GM19395 (cell line): ENCODE data around the gene ZNF445.
"Not testable (repeated sequence)": the region's sequence is repeated elsewhere in the genome, so short reads cannot be mapped to it uniquely, and the experiment has no call there.

Experiments
- ATAC-seq: cut with Tn5 transposase; IDR thresholded peaks from one replicate; pipeline ENCODE4 v1.9.1; 2021; ENCODE audit warnings: mild to moderate bottlenecking, moderate library complexity; ENCODE audit not compliant: unreplicated experiment

ZNF445 gene

DNA sequence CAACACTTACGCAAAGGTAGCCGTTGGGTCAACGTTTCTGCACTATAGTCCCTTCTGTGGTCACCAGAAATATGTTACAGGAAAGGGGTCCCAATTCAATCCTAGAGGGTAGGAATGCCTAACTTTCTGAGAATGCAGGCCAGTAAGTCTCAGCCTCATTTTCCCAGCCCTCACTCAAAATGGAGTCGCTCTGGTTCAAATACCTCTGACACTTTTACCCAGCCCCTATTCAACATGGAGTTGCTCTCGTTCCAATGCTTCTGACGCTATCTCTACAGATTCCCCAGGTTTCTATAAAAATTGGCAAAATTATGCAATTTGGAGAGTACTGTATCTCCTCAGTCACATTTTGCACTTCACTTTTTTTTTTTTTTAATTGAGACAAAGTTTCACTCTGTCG is 39.7 kb downstream of the ZNF445 start:
- no peak for ATAC-seq

- ATAC-seq, result no peak
Observed at GRCh38 chr3:44436181-44436580, 41.3 kb downstream of the ZNF445 start.

- no peak for ATAC-seq
Observed at GRCh38 chr3:44434834-44435510, 42.5 kb downstream of the ZNF445 start.

DNA sequence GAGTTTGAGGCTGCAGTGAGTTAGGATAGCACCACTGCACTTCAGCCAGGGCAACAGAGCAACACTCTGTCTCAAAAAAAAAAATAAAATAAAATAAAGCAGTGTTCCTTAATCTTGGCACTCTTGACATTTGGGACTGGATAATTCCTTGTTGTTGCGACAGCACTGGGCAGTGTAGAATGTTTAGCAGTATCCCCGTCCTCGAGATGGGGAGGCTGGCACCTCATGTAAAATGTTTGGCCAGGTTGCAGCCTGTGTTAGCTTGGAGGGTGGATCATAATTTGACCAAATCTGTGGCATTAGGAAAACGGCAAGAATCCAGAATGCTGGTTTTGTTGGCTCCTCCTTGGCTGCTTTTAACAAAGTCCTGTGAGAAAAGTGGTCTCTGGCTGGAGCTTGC is 47.0 kb downstream of the ZNF445 start:
- no peak for ATAC-seq

- ATAC-seq, result no peak
Observed at GRCh38 chr3:44429459-44429858, 48.0 kb downstream of the ZNF445 start.

GRCh38 chr3:44428910-44429309 is 48.6 kb downstream of the ZNF445 start:
- ATAC-seq, result no peak

- no peak for ATAC-seq
Observed at GRCh38 chr3:44427683-44428082, 49.8 kb downstream of the ZNF445 start.

GRCh38 chr3:44424758-44425157 is 52.7 kb downstream of the ZNF445 start:
- no peak for ATAC-seq

- no peak for ATAC-seq
Observed at GRCh38 chr3:44421280-44421679, 56.2 kb downstream of the ZNF445 start.

GRCh38 chr3:44420676-44421075 is 56.8 kb downstream of the ZNF445 start:
- ATAC-seq, result no peak

DNA sequence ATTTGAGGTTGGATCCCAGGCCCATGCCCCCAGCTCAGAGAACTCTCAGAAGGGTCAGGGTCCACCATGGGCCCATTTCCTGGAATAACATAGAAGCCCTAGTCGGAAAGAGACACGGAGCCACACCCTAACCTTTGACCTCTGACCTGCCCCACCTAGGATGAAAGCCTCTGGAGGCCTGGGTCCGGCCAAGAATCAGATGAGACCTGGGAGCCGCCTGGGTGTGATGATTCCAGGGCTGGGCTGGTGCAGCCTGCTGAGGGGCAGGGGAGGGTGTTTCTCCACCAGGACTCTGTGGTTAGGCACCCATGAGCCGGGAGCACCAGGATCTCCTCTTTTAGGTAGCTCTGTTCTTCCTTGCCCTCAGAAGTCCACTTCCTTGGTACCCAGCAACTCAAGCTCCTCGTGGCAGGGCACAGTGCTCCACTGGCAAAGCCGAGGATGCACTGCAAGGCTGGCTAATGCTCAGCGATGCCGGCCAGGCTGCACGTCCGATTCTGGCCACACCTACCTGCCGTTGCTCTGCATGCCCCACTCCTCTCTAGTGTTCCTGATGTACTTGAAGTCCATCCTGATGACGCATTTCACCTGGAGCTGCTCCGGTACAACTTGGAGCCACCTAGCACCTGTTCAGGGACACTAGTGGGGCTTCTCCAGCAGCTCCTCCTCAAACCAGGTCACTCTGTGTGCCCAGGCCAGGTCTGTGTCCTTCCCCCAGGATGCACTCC is 57.4 kb downstream of the ZNF445 start:
- ATAC-seq, result no peak

DNA sequence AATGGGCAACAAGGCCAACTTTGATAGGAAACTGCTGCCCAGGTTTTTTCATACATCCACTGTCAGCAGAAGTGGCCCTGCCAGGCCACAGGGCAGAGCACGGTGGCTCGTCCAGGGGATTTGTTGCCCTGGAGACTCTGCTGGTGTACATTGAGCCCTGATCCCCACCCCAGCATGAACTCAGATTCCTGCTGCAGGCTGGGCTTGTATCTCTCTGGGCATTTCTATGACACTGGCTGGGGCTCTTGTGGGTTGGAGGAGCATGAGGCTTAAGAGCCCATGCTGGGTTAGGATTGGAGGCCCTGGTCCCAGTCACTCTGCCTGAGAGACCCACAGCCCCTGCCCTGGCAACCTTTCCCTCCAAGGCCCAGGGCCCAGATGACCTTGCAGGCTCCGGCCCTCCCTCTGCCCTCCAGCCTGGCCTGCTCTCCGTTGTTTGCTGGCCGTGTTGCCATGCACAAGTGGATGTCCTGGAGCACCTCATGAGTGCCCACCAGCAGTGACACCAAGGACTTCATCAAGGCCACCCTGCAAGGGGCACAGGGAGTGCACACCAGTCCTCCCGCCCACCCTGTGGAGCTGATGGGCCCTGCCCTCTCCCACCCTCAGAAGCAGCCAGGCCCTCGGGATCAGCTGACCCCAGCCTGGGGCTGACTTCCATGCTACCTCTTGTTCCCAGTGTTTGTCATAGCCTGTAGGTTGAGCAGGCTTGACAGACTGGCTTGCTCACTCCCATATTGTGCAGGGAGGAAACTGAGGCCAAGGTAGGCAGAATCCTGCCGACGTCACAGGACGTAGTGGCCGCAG is 58.2 kb downstream of the ZNF445 start:
- no peak for ATAC-seq

GRCh38 chr3:44418549-44418948 is 58.9 kb downstream of the ZNF445 start:
- no peak for ATAC-seq

GRCh38 chr3:44418118-44418517 is 59.4 kb downstream of the ZNF445 start:
- ATAC-seq, result not testable (repeated sequence)

GRCh38 chr3:44416031-44417030 is 61.1 kb downstream of the ZNF445 start:
- no peak for ATAC-seq

GRCh38 chr3:44415421-44415820 is 62.0 kb downstream of the ZNF445 start:
- no peak for ATAC-seq

GRCh38 chr3:44414517-44415090 is 62.9 kb downstream of the ZNF445 start:
- no peak for ATAC-seq

DNA sequence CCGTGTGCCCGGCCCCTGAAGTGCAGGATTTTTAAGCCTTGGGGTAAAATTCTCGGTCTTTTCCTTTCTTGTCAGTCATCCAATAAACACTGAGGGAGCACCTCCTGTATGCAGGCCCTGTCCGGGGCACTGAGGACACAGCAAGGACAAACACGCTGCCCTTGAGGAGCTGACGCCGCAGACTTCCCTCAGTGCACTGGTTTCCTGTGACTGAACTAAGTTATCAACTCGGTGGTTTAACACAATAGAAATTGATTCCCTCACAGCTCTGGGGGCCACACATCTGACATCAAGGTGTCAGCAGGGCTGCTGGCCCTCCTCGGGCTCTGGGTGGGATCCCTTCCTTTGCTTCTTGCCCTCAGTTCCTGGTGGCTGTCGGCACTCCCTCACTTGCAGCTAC is 65.1 kb downstream of the ZNF445 start:
- no peak for ATAC-seq

DNA sequence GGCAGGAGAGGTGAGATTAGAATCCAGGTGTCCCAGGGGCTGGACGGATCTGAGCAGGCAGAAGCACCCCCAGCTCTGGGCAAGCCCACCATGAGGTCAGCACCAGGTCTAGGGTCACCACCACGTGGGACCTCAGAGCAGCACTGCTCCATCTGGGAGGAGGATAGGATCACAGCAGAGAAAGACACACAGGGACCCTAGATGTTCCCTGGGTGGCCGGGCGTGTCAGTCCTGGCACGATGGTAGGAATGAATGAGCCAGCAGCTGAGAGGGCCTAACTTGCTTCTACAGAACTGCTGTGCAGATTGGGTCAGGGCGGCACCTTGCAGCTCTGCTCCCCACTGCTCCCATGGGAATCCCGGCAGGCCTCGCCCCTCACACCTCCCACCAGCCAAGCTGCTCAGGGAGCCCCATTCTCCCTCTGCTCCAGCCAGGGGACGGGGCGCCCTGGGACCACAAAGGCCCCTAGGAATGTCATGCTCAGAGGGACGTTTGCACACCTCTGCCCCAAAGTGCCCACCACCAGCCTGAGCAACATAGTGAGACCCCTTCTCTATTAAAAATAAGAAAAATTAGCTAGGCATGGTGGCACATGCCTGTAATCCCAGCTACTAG is 66.3 kb downstream of the ZNF445 start:
- no peak for ATAC-seq
